ENCODE measurements around the gene SLC24A3.

SLC24A3 gene

DNA sequence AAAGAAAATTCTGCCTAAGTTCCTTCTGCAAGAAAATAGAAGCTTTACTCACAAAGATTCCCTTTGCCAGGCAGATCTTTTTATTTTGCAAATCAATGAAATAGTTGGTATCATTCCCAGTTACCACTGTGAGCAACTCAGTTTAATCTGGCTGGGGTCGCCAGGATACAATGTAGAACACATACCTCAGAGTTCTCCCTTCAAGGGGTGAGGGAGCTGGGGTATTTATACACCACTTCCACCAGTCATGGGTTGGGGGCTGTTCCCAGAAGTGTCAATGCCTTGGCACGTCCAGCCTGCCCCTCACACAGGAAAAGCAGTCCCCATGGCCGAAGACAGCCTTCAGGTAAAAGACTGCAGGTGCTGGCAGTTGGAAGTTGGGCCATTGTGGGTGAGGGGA is 86.2 kb downstream of the SLC24A3 start:
- Histone ChIP-seq H3K23ac (ENCODE audit: low read depth, low read length, poor library complexity) (no peak overlapping the region), H3K4me2 (ENCODE audit: insufficient read depth, low read length, poor library complexity, severe bottlenecking) (no peak overlapping the region), H3K4me3 (ENCODE audit: low read length in 2 of 2) (no peak overlapping the region), H2BK120ac (ENCODE audit: low read depth, low read length) (no peak overlapping the region), H3K18ac (ENCODE audit: low read length) (no peak overlapping the region), H3K9ac (ENCODE audit: low read depth, low read length, poor library complexity) (no peak overlapping the region), H3K36me3 (replicated peaks in 1 of 2; ENCODE audit: control insufficient read depth in 2 of 2, insufficient read depth in 2 of 2, low read length in 2 of 2) (no peaks in the 10 kb centered on the region), H3K27me3 (ENCODE audit: control insufficient read depth in 3 of 3, insufficient read depth in 3 of 3, low read depth in 1 of 3, low read length in 3 of 3) (no peaks in the 10 kb centered on the region), H3K4me1 (ENCODE audit: control insufficient read depth in 2 of 2, insufficient read depth in 1 of 2, low read depth in 1 of 2, low read length in 2 of 2) (no peaks in the 10 kb centered on the region), H4K91ac (ENCODE audit: low read depth, low read length, poor library complexity) (no peak overlapping the region), H3K14ac (ENCODE audit: low read length) (no peak overlapping the region), H2AFZ (ENCODE audit: low read length) (no peak overlapping the region), H3K9me3 (replicated peaks in 1 of 2; ENCODE audit: control insufficient read depth in 2 of 2, insufficient read depth in 1 of 2, low read depth in 1 of 2, low read length in 2 of 2) (no peaks in the 10 kb centered on the region), H2BK12ac (ENCODE audit: low read length) (no peak overlapping the region), H3K27ac (replicated peaks; ENCODE audit: low read length) (no peak overlapping the region), H4K8ac (ENCODE audit: low read depth, low read length) (no peak overlapping the region), H3K79me1 (ENCODE audit: low read depth, low read length) (no peaks in the 10 kb centered on the region), H3K4ac (ENCODE audit: low read length) (no peak overlapping the region), H2AK5ac (ENCODE audit: low read depth, low read length) (no peak overlapping the region), H2BK15ac (ENCODE audit: low read length) (no peak overlapping the region), H2BK5ac (ENCODE audit: low read length) (no peak overlapping the region)
- WGBS, 2 donors (ENCODE audit: extremely low coverage in 2 of 2, insufficient read length in 2 of 2, insufficient replicate concordance in 1 of 2): no CpG with 5 or more reads among the region's 3 CpGs
- DNase-seq (ENCODE audit: low spot score): no peak

- Histone ChIP-seq H3K18ac (ENCODE audit: low read length) (no peak overlapping the region), H3K36me3 (replicated peaks in 1 of 2; ENCODE audit: control insufficient read depth in 2 of 2, insufficient read depth in 2 of 2, low read length in 2 of 2) (no peaks in the 10 kb centered on the region), H3K23ac (ENCODE audit: low read depth, low read length, poor library complexity) (no peak overlapping the region), H3K9me3 (replicated peaks in 1 of 2; ENCODE audit: control insufficient read depth in 2 of 2, insufficient read depth in 1 of 2, low read depth in 1 of 2, low read length in 2 of 2) (no peaks in the 10 kb centered on the region), H2BK15ac (ENCODE audit: low read length) (no peak overlapping the region), H3K4me3 (ENCODE audit: low read length in 2 of 2) (no peak overlapping the region), H4K91ac (ENCODE audit: low read depth, low read length, poor library complexity) (no peak overlapping the region), H4K8ac (ENCODE audit: low read depth, low read length) (no peak overlapping the region), H3K4me2 (ENCODE audit: insufficient read depth, low read length, poor library complexity, severe bottlenecking) (no peak overlapping the region), H3K4me1 (ENCODE audit: control insufficient read depth in 2 of 2, insufficient read depth in 1 of 2, low read depth in 1 of 2, low read length in 2 of 2) (no peaks in the 10 kb centered on the region), H3K4ac (ENCODE audit: low read length) (no peak overlapping the region), H3K9ac (ENCODE audit: low read depth, low read length, poor library complexity) (no peak overlapping the region), H3K14ac (ENCODE audit: low read length) (no peak overlapping the region), H2BK120ac (ENCODE audit: low read depth, low read length) (no peak overlapping the region), H3K27ac (replicated peaks; ENCODE audit: low read length) (no peak overlapping the region), H2BK12ac (ENCODE audit: low read length) (no peak overlapping the region), H2AK5ac (ENCODE audit: low read depth, low read length) (no peak overlapping the region), H3K27me3 (ENCODE audit: control insufficient read depth in 3 of 3, insufficient read depth in 3 of 3, low read depth in 1 of 3, low read length in 3 of 3) (no peaks in the 10 kb centered on the region), H2AFZ (ENCODE audit: low read length) (no peak overlapping the region), H3K79me1 (ENCODE audit: low read depth, low read length) (no peaks in the 10 kb centered on the region), H2BK5ac (ENCODE audit: low read length) (no peak overlapping the region)
- no peak for DNase-seq (ENCODE audit: low spot score)
- WGBS, 2 donors (ENCODE audit: extremely low coverage in 2 of 2, insufficient read length in 2 of 2, insufficient replicate concordance in 1 of 2): no CpG with 5 or more reads among the region's 6 CpGs
Measured at GRCh38 chr20:19300395-19300794, 88.0 kb downstream of the SLC24A3 start.

DNA sequence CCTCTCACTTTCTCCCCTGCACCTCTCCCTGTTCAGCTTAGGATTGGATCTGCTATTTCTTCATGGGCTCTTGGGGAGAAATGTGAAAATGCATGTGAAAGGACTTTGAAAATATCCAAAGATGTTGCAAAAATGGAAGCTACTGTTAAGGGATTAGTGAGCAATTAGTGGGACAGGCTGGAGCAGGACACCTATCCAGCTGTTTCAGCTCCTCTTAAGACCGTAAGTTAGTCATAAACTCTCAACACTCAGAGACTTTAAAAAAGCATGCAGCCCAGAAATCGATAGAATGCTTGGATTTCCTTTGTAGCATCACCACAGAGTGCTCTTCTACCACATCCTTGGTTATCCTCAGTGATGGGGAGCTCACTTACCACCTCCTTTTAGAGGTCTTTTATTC is 88.7 kb downstream of the SLC24A3 start:
- Histone ChIP-seq H3K9ac (ENCODE audit: low read depth, low read length, poor library complexity) (no peak overlapping the region), H3K36me3 (replicated peaks in 1 of 2; ENCODE audit: control insufficient read depth in 2 of 2, insufficient read depth in 2 of 2, low read length in 2 of 2) (no peaks in the 10 kb centered on the region), H3K4me1 (ENCODE audit: control insufficient read depth in 2 of 2, insufficient read depth in 1 of 2, low read depth in 1 of 2, low read length in 2 of 2) (no peaks in the 10 kb centered on the region), H2BK120ac (ENCODE audit: low read depth, low read length) (no peak overlapping the region), H2AFZ (ENCODE audit: low read length) (no peak overlapping the region), H2BK5ac (ENCODE audit: low read length) (no peak overlapping the region), H2AK5ac (ENCODE audit: low read depth, low read length) (no peak overlapping the region), H3K9me3 (replicated peaks in 1 of 2; ENCODE audit: control insufficient read depth in 2 of 2, insufficient read depth in 1 of 2, low read depth in 1 of 2, low read length in 2 of 2) (no peaks in the 10 kb centered on the region), H3K79me1 (ENCODE audit: low read depth, low read length) (no peaks in the 10 kb centered on the region), H2BK12ac (ENCODE audit: low read length) (no peak overlapping the region), H4K8ac (ENCODE audit: low read depth, low read length) (no peak overlapping the region), H3K18ac (ENCODE audit: low read length) (no peak overlapping the region), H3K23ac (ENCODE audit: low read depth, low read length, poor library complexity) (no peak overlapping the region), H3K27ac (replicated peaks; ENCODE audit: low read length) (no peak overlapping the region), H4K91ac (ENCODE audit: low read depth, low read length, poor library complexity) (no peak overlapping the region), H3K4me2 (ENCODE audit: insufficient read depth, low read length, poor library complexity, severe bottlenecking) (no peak overlapping the region), H3K4me3 (ENCODE audit: low read length in 2 of 2) (no peak overlapping the region), H3K14ac (ENCODE audit: low read length) (no peak overlapping the region), H3K4ac (ENCODE audit: low read length) (no peak overlapping the region), H2BK15ac (ENCODE audit: low read length) (no peak overlapping the region), H3K27me3 (ENCODE audit: control insufficient read depth in 3 of 3, insufficient read depth in 3 of 3, low read depth in 1 of 3, low read length in 3 of 3) (no peaks in the 10 kb centered on the region)
- no CpG with 5 or more reads among the region's 2 CpGs for WGBS, 2 donors (ENCODE audit: extremely low coverage in 2 of 2, insufficient read length in 2 of 2, insufficient replicate concordance in 1 of 2)
- no peak for DNase-seq (ENCODE audit: low spot score)

DNA sequence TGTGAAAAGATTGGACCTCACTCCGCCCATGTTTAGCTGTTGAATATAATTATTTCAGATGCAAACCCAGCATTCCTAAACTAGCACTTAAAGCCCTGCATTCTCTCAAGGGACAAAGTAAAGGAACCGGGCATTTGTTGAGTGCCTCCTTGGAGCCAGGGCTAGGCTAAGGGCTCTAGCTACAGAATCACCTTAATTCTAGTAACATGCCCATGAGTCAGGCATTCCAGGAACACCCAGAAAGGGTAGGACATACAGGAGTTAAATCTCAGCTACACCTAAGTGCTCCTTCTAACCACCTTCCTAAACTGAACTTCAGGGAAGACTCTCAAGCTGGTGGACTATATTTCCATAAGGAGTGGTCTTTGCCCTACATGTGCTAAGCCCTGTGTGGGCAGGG is 89.4 kb downstream of the SLC24A3 start:
- Histone ChIP-seq H2BK15ac (ENCODE audit: low read length) (no peak overlapping the region), H3K4me3 (ENCODE audit: low read length in 2 of 2) (no peak overlapping the region), H4K91ac (ENCODE audit: low read depth, low read length, poor library complexity) (no peak overlapping the region), H3K79me1 (ENCODE audit: low read depth, low read length) (no peaks in the 10 kb centered on the region), H3K14ac (ENCODE audit: low read length) (no peak overlapping the region), H2AK5ac (ENCODE audit: low read depth, low read length) (no peak overlapping the region), H3K4me1 (ENCODE audit: control insufficient read depth in 2 of 2, insufficient read depth in 1 of 2, low read depth in 1 of 2, low read length in 2 of 2) (no peaks in the 10 kb centered on the region), H3K18ac (ENCODE audit: low read length) (no peak overlapping the region), H3K4ac (ENCODE audit: low read length) (no peak overlapping the region), H3K27ac (replicated peaks; ENCODE audit: low read length) (no peak overlapping the region), H3K36me3 (replicated peaks in 1 of 2; ENCODE audit: control insufficient read depth in 2 of 2, insufficient read depth in 2 of 2, low read length in 2 of 2) (no peaks in the 10 kb centered on the region), H3K9ac (ENCODE audit: low read depth, low read length, poor library complexity) (no peak overlapping the region), H2BK120ac (ENCODE audit: low read depth, low read length) (no peak overlapping the region), H2BK12ac (ENCODE audit: low read length) (no peak overlapping the region), H3K27me3 (ENCODE audit: control insufficient read depth in 3 of 3, insufficient read depth in 3 of 3, low read depth in 1 of 3, low read length in 3 of 3) (no peaks in the 10 kb centered on the region), H3K4me2 (ENCODE audit: insufficient read depth, low read length, poor library complexity, severe bottlenecking) (no peak overlapping the region), H2BK5ac (ENCODE audit: low read length) (no peak overlapping the region), H3K23ac (ENCODE audit: low read depth, low read length, poor library complexity) (no peak overlapping the region), H4K8ac (ENCODE audit: low read depth, low read length) (no peak overlapping the region), H2AFZ (ENCODE audit: low read length) (no peak overlapping the region), H3K9me3 (replicated peaks in 1 of 2; ENCODE audit: control insufficient read depth in 2 of 2, insufficient read depth in 1 of 2, low read depth in 1 of 2, low read length in 2 of 2) (no peaks in the 10 kb centered on the region)
- WGBS, 2 donors (ENCODE audit: extremely low coverage in 2 of 2, insufficient read length in 2 of 2, insufficient replicate concordance in 1 of 2): no CpG with 5 or more reads among the region's 2 CpGs
- no peak for DNase-seq (ENCODE audit: low spot score)
